ENCODE results near the gene TNS3. TPM values are rescaled to one million over a fixed set of nuclear protein-coding genes. Genes with fewer than 3 reads are reported as not detected.
A peak's percentile ranks its signal among the peaks of the same experiment; 100 is the strongest.

Gene TNS3
- total RNA-seq, 1 experiment from 2014 or later: 9.5 TPM

DNA sequence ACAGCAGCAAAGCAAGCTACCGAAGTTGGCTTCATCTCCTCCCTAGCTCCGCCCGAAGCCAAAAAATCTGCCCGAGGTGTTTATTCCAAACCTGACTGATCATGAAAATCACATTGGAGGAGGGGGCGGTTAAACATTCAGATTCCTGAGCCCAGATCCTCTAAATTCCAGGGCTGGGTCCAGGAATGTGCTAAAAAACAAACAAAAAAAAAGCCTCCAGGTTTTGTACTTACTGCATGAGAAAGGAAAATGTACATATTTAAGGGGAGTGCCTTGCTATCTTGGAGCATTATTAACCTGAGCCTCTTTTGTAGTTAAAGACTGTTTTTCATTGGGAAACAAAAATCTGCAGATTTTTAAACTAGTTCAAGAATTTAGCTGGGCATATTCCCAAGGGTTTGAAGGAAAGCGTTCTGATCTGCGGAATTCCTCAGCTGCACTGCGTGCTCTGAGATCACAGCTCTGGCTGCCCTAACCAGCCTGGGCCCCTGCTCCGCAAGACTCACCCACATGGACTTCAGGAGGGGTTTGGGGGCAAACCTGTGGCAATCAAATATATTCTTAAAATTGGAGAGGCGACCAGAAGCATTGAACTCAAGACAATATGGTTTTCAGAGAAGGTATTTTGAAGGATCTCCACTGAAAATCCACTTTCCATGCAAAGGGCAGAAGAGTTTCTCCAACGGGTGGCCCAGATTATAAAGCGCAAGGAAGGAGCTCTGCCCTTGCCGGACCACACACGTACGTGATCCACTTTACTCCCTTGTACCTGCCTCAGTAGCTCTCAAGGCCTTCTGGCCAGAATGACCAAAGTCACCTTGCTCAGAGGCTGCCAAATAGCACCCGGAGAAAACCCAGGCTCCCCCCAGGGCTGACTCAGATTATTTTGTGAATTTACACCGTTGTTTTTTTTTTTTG lies 10.0 kb upstream of the TNS3 start:
- DNase-seq: no peak
- H2BK5ac ChIP-seq (ENCODE audit: insufficient read length, low read length): no peak overlapping the region
- peak overlapping the region; percentile 93 for H2BK20ac ChIP-seq (ENCODE audit: low read depth, low read length, poor library complexity, severe bottlenecking)
- H3K36me3 Mint-ChIP-seq (ENCODE audit: insufficient read depth in 1 of 3, low read depth in 3 of 3): peaks cover 0 to 7% (median 0%) of the 10 kb centered on the region in 3 experiments; a peak in 4 of 7 replicates
- H3K23me2 ChIP-seq (ENCODE audit: insufficient read length, low read depth, low read length, poor library complexity, severe bottlenecking): no peaks in the 10 kb centered on the region
- peak overlapping the region; percentile 40 for H3K27ac ChIP-seq (ENCODE audit: insufficient read length, low read depth, low read length)
- no peak overlapping the region for H3K56ac ChIP-seq (ENCODE audit: insufficient read length, low read depth, low read length)
- H2AFZ ChIP-seq (ENCODE audit: low read length): peak overlapping the region; percentile 25
- H3K4me3 Mint-ChIP-seq: peak overlapping the region in 1 of 2 experiments; percentile 15; a peak in 1 of 5 replicates
- H4K20me1 ChIP-seq (ENCODE audit: control insufficient read depth, insufficient read depth, insufficient read length): no peaks in the 10 kb centered on the region
- H3K14ac ChIP-seq (ENCODE audit: insufficient read depth, low read length): peak overlapping the region; percentile 65; the same call in 1 of the 2 replicates
- peak overlapping the region in 1 of 3 experiments; percentile 97; a peak in 4 of 7 replicates for H3K27ac Mint-ChIP-seq
- no peaks in the 10 kb centered on the region for H3K27me3 ChIP-seq (ENCODE audit: insufficient read depth, low read length)
- H3K79me2 ChIP-seq (ENCODE audit: insufficient read depth, low read length): no peaks in the 10 kb centered on the region
- peaks cover 8 to 10% of the 10 kb centered on the region in 2 experiments for H3K9me3 Mint-ChIP-seq
- H2AK5ac ChIP-seq (ENCODE audit: insufficient read length, low read length): no peak overlapping the region
- H2BK12ac ChIP-seq (ENCODE audit: insufficient read length, low read depth, low read length): no peak overlapping the region
- no peak overlapping the region for H3K9ac ChIP-seq (ENCODE audit: extremely low read depth, insufficient read length, low read length)
- H2BK15ac ChIP-seq (ENCODE audit: low read depth, low read length): no peak overlapping the region
- H3K18ac ChIP-seq (ENCODE audit: insufficient read length, low read depth, low read length): peak overlapping the region; percentile 11
- no peak overlapping the region for H4K91ac ChIP-seq (ENCODE audit: insufficient read length, low read depth, low read length)
- no peak overlapping the region for H2BK120ac ChIP-seq (ENCODE audit: low read depth, low read length, poor library complexity, severe bottlenecking)
- H3K79me1 ChIP-seq (ENCODE audit: insufficient read depth, low read depth, low read length, poor library complexity, severe bottlenecking): no peaks in the 10 kb centered on the region
- no peak overlapping the region for H3K23ac ChIP-seq (ENCODE audit: insufficient read length, low read depth, low read length)
- H3K27me3 Mint-ChIP-seq (ENCODE audit: low read depth): peaks cover 11% of the 10 kb centered on the region
- peaks cover 9% of the 10 kb centered on the region for H3K9me3 ChIP-seq (ENCODE audit: control insufficient read depth, low read depth, low read length)
- H3K4ac ChIP-seq (ENCODE audit: low read depth, low read length): no peak overlapping the region
- H3T11ph ChIP-seq (ENCODE audit: low read length): no peak overlapping the region
- no CpG with 5 or more reads among the region's 17 CpGs for WGBS (ENCODE audit: extremely low coverage, insufficient read length, low lambda C conversion rate)
- peaks cover 13% of the 10 kb centered on the region; the same call in 1 of the 2 replicates for H3K4me1 ChIP-seq (ENCODE audit: insufficient read depth, low read length)
- TF ChIP-seq, protein P1, sequence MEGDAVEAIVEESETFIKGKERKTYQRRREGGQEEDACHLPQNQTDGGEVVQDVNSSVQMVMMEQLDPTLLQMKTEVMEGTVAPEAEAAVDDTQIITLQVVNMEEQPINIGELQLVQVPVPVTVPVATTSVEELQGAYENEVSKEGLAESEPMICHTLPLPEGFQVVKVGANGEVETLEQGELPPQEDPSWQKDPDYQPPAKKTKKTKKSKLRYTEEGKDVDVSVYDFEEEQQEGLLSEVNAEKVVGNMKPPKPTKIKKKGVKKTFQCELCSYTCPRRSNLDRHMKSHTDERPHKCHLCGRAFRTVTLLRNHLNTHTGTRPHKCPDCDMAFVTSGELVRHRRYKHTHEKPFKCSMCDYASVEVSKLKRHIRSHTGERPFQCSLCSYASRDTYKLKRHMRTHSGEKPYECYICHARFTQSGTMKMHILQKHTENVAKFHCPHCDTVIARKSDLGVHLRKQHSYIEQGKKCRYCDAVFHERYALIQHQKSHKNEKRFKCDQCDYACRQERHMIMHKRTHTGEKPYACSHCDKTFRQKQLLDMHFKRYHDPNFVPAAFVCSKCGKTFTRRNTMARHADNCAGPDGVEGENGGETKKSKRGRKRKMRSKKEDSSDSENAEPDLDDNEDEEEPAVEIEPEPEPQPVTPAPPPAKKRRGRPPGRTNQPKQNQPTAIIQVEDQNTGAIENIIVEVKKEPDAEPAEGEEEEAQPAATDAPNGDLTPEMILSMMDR (conservative IDR thresholded peaks at IDR 0.05): no peak
- peaks cover 22 to 25% of the 10 kb centered on the region in 2 experiments for H3K4me1 Mint-ChIP-seq
- peak overlapping the region; percentile 67 for H4K8ac ChIP-seq (replicated peaks; ENCODE audit: insufficient read length, low read depth, low read length)
- peak overlapping the region; percentile 43 for H3K4me2 ChIP-seq (ENCODE audit: insufficient read depth, insufficient read length, low read length)
- H4K5ac ChIP-seq (ENCODE audit: insufficient read length, low read depth, low read length): peak overlapping the region; percentile 72
